PC-9 (cell line): Measurements from ENCODE around the gene ATP8B3. TPM values are rescaled to one million over a fixed set of nuclear protein-coding genes. Genes with fewer than 3 reads are reported as not detected.

Experiments used
- BruUV-seq: library from RNA; stranded (reverse); fragments of 400-500 nt; replicated peaks from 2 replicates; lab custom pipeline; 2021; lab: Mats Ljungman, UMichigan
- CTCF ChIA-PET: fragments of 300-600 bp; sonication (Branson Sonifier 250); formaldehyde crosslinking; loops from one replicate; lab custom pipeline; 2022; ENCODE audit warnings: antibody characterized with exemption; lab: Charles Lee
- POLR2A ChIA-PET: fragments of 300-600 bp; sonication (Branson Sonifier 250); formaldehyde crosslinking; loops from one replicate; lab custom pipeline; 2022; ENCODE audit warnings: antibody characterized with exemption; ENCODE audit not compliant: unreplicated experiment; lab: Charles Lee
- DNase-seq, 2 experiments: peaks; one replicate each; pipeline versions ENCODE4 v3.0.0 to v3.0.0-alpha.2; 2015 to 2022; ENCODE audit warnings: mixed read lengths in 1 of 2
- H2AFZ ChIP-seq: fragments of 200-600 bp; sonication (generic); 2 replicates; pipeline ENCODE4 v1.8.1; 2017; ENCODE audit warnings: antibody characterized with exemption
- H3F3A ChIP-seq: fragments of 200-600 bp; sonication (generic); 2 replicates; pipeline ENCODE4 v1.8.1; 2017; ENCODE audit warnings: antibody characterized with exemption, mild to moderate bottlenecking, low read depth; ENCODE audit not compliant: insufficient read depth
- H3K27ac ChIP-seq: fragments of 200-600 bp; sonication (generic); 2 replicates; pipeline ENCODE4 v1.6.1; 2016; ENCODE audit warnings: mixed run types
- H3K27me3 ChIP-seq: fragments of 200-600 bp; sonication (generic); 2 replicates; pipeline ENCODE4 v1.6.1; 2016; ENCODE audit warnings: low read depth, mixed run types; ENCODE audit not compliant: insufficient read depth
- H3K36me3 ChIP-seq: fragments of 200-600 bp; sonication (generic); 2 replicates; pipeline ENCODE4 v1.6.1; 2016; ENCODE audit warnings: low read depth, mixed run types
- H3K4me1 ChIP-seq: fragments of 200-600 bp; sonication (generic); replicated peaks from 2 replicates; pipeline ENCODE4 v1.6.1; 2016; ENCODE audit warnings: mixed run types; ENCODE audit not compliant: insufficient read depth
- H3K4me2 ChIP-seq: fragments of 200-600 bp; sonication (generic); 2 replicates; pipeline ENCODE4 v1.6.1; 2017; ENCODE audit warnings: mixed run types
- H3K4me3 ChIP-seq: fragments of 200-600 bp; sonication (generic); 2 replicates; pipeline ENCODE4 v1.6.1; 2016; ENCODE audit warnings: mixed run types
- H3K79me2 ChIP-seq: fragments of 200-600 bp; sonication (generic); 2 replicates; pipeline ENCODE4 v1.6.1; 2017; ENCODE audit warnings: low read depth, mixed run types
- H3K9me2 ChIP-seq: fragments of 200-600 bp; sonication (generic); 2 replicates; pipeline ENCODE4 v1.8.1; 2017; ENCODE audit warnings: mild to moderate bottlenecking; ENCODE audit not compliant: insufficient read depth
- H3K9me3 ChIP-seq: fragments of 200-600 bp; sonication (generic); 2 replicates; pipeline ENCODE4 v1.8.1; 2016; ENCODE audit warnings: low read depth; ENCODE audit not compliant: insufficient read depth
- H4K20me1 ChIP-seq: fragments of 200-600 bp; sonication (generic); 2 replicates; pipeline ENCODE4 v1.8.1; 2017; ENCODE audit not compliant: insufficient read depth
- CTCF ChIP-seq: fragments of 200-600 bp; sonication (generic); conservative IDR thresholded peaks from 2 replicates; pipeline ENCODE4 v1.6.1; 2017; ENCODE audit warnings: mixed run types, antibody characterized with exemption, mild to moderate bottlenecking, moderate library complexity
- EZH2 ChIP-seq: fragments of 200-600 bp; sonication (generic); IDR thresholded peaks from 2 replicates; pipeline ENCODE4 v1.8.0; 2017; ENCODE audit warnings: antibody characterized with exemption, low read depth
- intact Hi-C: fragments of 100-400 bp; cut with micrococcal nuclease; formaldehyde crosslinking; loops from one replicate; pipeline ENCODE4 v1.10.0; 2022; ENCODE audit not compliant: unreplicated experiment
- total RNA-seq: library from RNA; stranded (reverse); gene quantifications from 2 replicates; pipeline ENCODE4 v1.2.3, GENCODE V29; 2021

The ATP8B3 gene
- total RNA-seq, 1 experiment from 2014 or later, result 8.3 TPM

GRCh38 chr19:1811472-1811894 lies 593 bp downstream of the ATP8B3 start:
- POLR2A ChIA-PET, result no interaction called here
- Histone ChIP-seq H3K4me2 (peak overlapping the region; percentile 70), H3K9me2 (no peaks in the 10 kb centered on the region), H3K36me3 (no peaks in the 10 kb centered on the region), H3K27ac (no peak overlapping the region), H3K79me2 (no peaks in the 10 kb centered on the region), H3K9me3 (no peaks in the 10 kb centered on the region), H4K20me1 (no peaks in the 10 kb centered on the region), H3K4me3 (peak overlapping the region; percentile 46; the same call in 1 of the 2 replicates), H3K27me3 (no peaks in the 10 kb centered on the region), H3F3A (peaks cover 8% of the 10 kb centered on the region; the same call in 1 of the 2 replicates), H3K4me1 (peaks cover 4% of the 10 kb centered on the region; the same call in 1 of the 2 replicates), H2AFZ (0 out of 2 replicates have a peak overlapping the region, but pooled peaks have one; percentile 48)
- DNase-seq, result peak; percentile 83 to 85
- BruUV-seq, result no TSS peak
- CTCF ChIA-PET, result interaction anchor here (0.6 to 0.7 kb wide), 2 partner anchors 17 to 157 kb away, joined by 12 to 17 read pairs; no protein-coding TSS in a partner anchor
- intact Hi-C loops, result loop anchor here (5.0 kb wide), 1 partner anchor 139 kb away; no protein-coding TSS in a partner anchor
- TF ChIP-seq CTCF (no peak), EZH2 (no peak)

GRCh38 chr19:1810439-1811160 lies 1.5 kb downstream of the ATP8B3 start:
- Histone ChIP-seq H3K27ac (no peak overlapping the region), H3K36me3 (no peaks in the 10 kb centered on the region), H4K20me1 (no peaks in the 10 kb centered on the region), H2AFZ (no peak overlapping the region), H3K4me2 (no peak overlapping the region), H3K9me3 (no peaks in the 10 kb centered on the region), H3K9me2 (no peaks in the 10 kb centered on the region), H3F3A (peaks cover 8% of the 10 kb centered on the region; the same call in 1 of the 2 replicates), H3K4me1 (peaks cover 4% of the 10 kb centered on the region; the same call in 1 of the 2 replicates), H3K79me2 (no peaks in the 10 kb centered on the region), H3K27me3 (no peaks in the 10 kb centered on the region), H3K4me3 (no peak overlapping the region)
- intact Hi-C loops, result loop anchor here (5.0 kb wide), 1 partner anchor 138 kb away; no protein-coding TSS in a partner anchor
- BruUV-seq, result no TSS peak
- CTCF ChIA-PET, result no interaction called here
- TF ChIP-seq CTCF (no peak), EZH2 (no peak)
- DNase-seq, result no peak
- POLR2A ChIA-PET, result no interaction called here

- Histone ChIP-seq H3K4me1 (peaks cover 4% of the 10 kb centered on the region; the same call in 1 of the 2 replicates), H3F3A (peaks cover 8% of the 10 kb centered on the region; the same call in 1 of the 2 replicates), H3K4me3 (no peak overlapping the region), H2AFZ (no peak overlapping the region), H3K27me3 (no peaks in the 10 kb centered on the region), H3K27ac (no peak overlapping the region), H3K9me3 (no peaks in the 10 kb centered on the region), H3K79me2 (no peaks in the 10 kb centered on the region), H3K4me2 (no peak overlapping the region), H3K9me2 (no peaks in the 10 kb centered on the region), H3K36me3 (no peaks in the 10 kb centered on the region), H4K20me1 (no peaks in the 10 kb centered on the region)
- CTCF ChIA-PET, result no interaction called here
- BruUV-seq, result no TSS peak
- no peak for DNase-seq
- intact Hi-C loops, result loop anchor here (5.0 kb wide), 1 partner anchor 137 kb away; no protein-coding TSS in a partner anchor
- POLR2A ChIA-PET, result no interaction called here
- TF ChIP-seq EZH2 (no peak), CTCF (no peak)
Observed at GRCh38 chr19:1809678-1810077, 2.4 kb downstream of the ATP8B3 start.
